Pancreas (tissue), 10 donors: ENCODE measurements around the gene TMEM272. TPM values are rescaled to one million over a fixed set of nuclear protein-coding genes. Genes with fewer than 3 reads are reported as not detected.
A peak's percentile ranks its signal among the peaks of the same experiment; 100 is the strongest.

ENCODE experiments used
- ATAC-seq, 4 donors: fragments of 200-7000 bp; cut with Tn5 transposase; one replicate each; pipeline versions ENCODE4 v1.8.0 to v1.9.1; 2020; ENCODE audit warnings: mild to moderate bottlenecking in 4 of 4, moderate library complexity in 4 of 4
- DNase-seq, 6 donors: peaks; one replicate each; pipeline ENCODE4 v3.0.0-alpha.2; 2020
- FAIRE-seq: peaks from 2 replicates; lab custom pipeline; 2012; peaks lifted over from hg19 to GRCh38; lab: Jason Lieb, UNC
- H3K27ac ChIP-seq, 4 donors: fragments of 200-600 bp; sonication (generic); 1 replicate in 3 of 4; 2 replicates in 1 of 4; pipeline versions ENCODE4 v1.5.0 to v1.8.0; 2020
- H3K27me3 ChIP-seq, 4 donors: fragments of 200-600 bp; one replicate each; pipeline ENCODE4 v1.8.0; 2021
- H3K36me3 ChIP-seq, 3 donors: fragments of 200-600 bp; sonication (generic) in 1 of 3; one replicate each; pipeline versions ENCODE4 v1.5.0 to v1.8.0; 2020 to 2021
- H3K4me1 ChIP-seq, 3 donors: fragments of 200-600 bp; one replicate each; pipeline ENCODE4 v1.8.0; 2021
- H3K4me3 ChIP-seq, 4 donors: fragments of 200-600 bp; sonication (generic) in 2 of 4; one replicate each; pipeline versions ENCODE4 v1.5.0 to v1.8.0; 2020 to 2021
- H3K9me3 ChIP-seq, 4 donors: fragments of 200-600 bp; one replicate each; pipeline ENCODE4 v1.8.0; 2021
- CTCF ChIP-seq, 4 donors: fragments of 200-600 bp; sonication (generic) in 3 of 4; IDR thresholded peaks; one replicate each; pipeline versions ENCODE4 v1.5.0 to v1.8.0; 2021; ENCODE audit warnings: antibody characterized with exemption in 4 of 4
- WGBS, 2 donors: extraction: QIAGEN DNeasy Blood & Tissue Kit; methylation state at CpG; one replicate each; pipeline ENCODE4 v1.1.7; 2013; 5-methylcytosine and 5-hydroxymethylcytosine counted together
- intact Hi-C, 3 donors: fragments of 100-400 bp; cut with DNase I; formaldehyde crosslinking; loops; one replicate each; pipeline versions ENCODE4 v1.11.1 to v1.14.2; 2022
- polyA plus RNA-seq, 2 donors: library from polyadenylated mRNA; stranded (reverse); fragments of 200-250 nt; gene quantifications; one replicate each; pipeline ENCODE4 v1.2.3, GENCODE V29; 2013
- total RNA-seq, 6 donors: library from RNA; stranded (reverse); fragmentation: NEBNext Ultra II Directional in 4 of 6; extraction: Animal tissue kit (Norgen Biotek cat#: 25700) in 4 of 6; gene quantifications; one replicate each; pipeline versions ENCODE4 v1.2.1 to v1.2.4, GENCODE V29; 2021 to 2023
- donor health status: healthy with polysubstance abuse.
- donor health status: DM: no; HTN: no; CAD: no; lungs with moderate emphysema.
- donor health status: DM: no; HTN: no; CAD: no.
- donor health status: control.
- donor health status: control.
- donor health status: Bipolar disorder and iron deficiency.
- donor health status: DM: yes; HTN: yes; CAD: no.
- donor health status: DM: no; HTN: no; CAD: no.
- donor health status: DM: no; HTN: no; CAD: no.
- donor health status: DM: yes; HTN: yes; CAD: no.

The TMEM272 gene
- total and polyA plus RNA-seq, 8 donors = 0.04 to 0.16 (median 0.09) TPM; not detected in 3

GRCh38 chr13:51833980-51834379 is 11.0 kb downstream of the TMEM272 start:
- intact Hi-C loops = no loop called here
- no peaks in the 10 kb centered on the region for H3K4me1 ChIP-seq
- H3K4me3 ChIP-seq = no peak overlapping the region
- no peaks in the 10 kb centered on the region for H3K9me3 ChIP-seq
- TF ChIP-seq CTCF (IDR thresholded peaks at IDR 0.05) = no peak
- no peaks in the 10 kb centered on the region for H3K36me3 ChIP-seq
- FAIRE-seq (no peak), ATAC-seq (no peak), DNase-seq (no peak)
- 76 to 84% methylated on average over 10 of the region's 10 CpGs for WGBS, 2 donors
- no peak overlapping the region for H3K27ac ChIP-seq
- no peaks in the 10 kb centered on the region for H3K27me3 ChIP-seq

GRCh38 chr13:51832471-51833152 is 12.4 kb downstream of the TMEM272 start:
- no peak for FAIRE-seq
- intact Hi-C loops = no loop called here
- H3K9me3 ChIP-seq = no peaks in the 10 kb centered on the region
- DNase-seq = peak in 1 of 6 donors; percentile 31
- H3K4me3 ChIP-seq = no peak overlapping the region
- no peaks in the 10 kb centered on the region for H3K4me1 ChIP-seq
- WGBS, 2 donors = 69 to 70% methylated on average over 6 of the region's 6 CpGs
- H3K27me3 ChIP-seq = no peaks in the 10 kb centered on the region
- TF ChIP-seq CTCF (IDR thresholded peaks at IDR 0.05) = no peak
- no peaks in the 10 kb centered on the region for H3K36me3 ChIP-seq
- ATAC-seq = peak; percentile 73 to 94 (median 87)
- H3K27ac ChIP-seq = no peak overlapping the region

GRCh38 chr13:51831519-51831918 is 13.5 kb downstream of the TMEM272 start:
- intact Hi-C loops = no loop called here
- no peaks in the 10 kb centered on the region for H3K27me3 ChIP-seq
- whole genome bisulfite sequencing, 2 donors = 85% methylated on average over 5 of the region's 5 CpGs
- FAIRE-seq (no peak), DNase-seq (no peak), ATAC-seq (no peak)
- no peak for TF ChIP-seq CTCF (IDR thresholded peaks at IDR 0.05)
- H3K27ac ChIP-seq = no peak overlapping the region
- no peaks in the 10 kb centered on the region for H3K36me3 ChIP-seq
- H3K4me3 ChIP-seq = no peak overlapping the region
- H3K4me1 ChIP-seq = no peaks in the 10 kb centered on the region
- no peaks in the 10 kb centered on the region for H3K9me3 ChIP-seq

GRCh38 chr13:51829568-51829899 is 15.4 kb downstream of the TMEM272 start:
- Histone ChIP-seq H3K27me3 (no peaks in the 10 kb centered on the region), H3K36me3 (no peaks in the 10 kb centered on the region), H3K4me1 (no peaks in the 10 kb centered on the region), H3K9me3 (no peaks in the 10 kb centered on the region), H3K27ac (no peak overlapping the region), H3K4me3 (no peak overlapping the region)
- no peak for TF ChIP-seq CTCF (IDR thresholded peaks at IDR 0.05)
- intact Hi-C loops = no loop called here
- ATAC-seq (no peak), DNase-seq (no peak), FAIRE-seq (no peak)
- WGBS, 2 donors = 79 to 85% methylated on average over 2 of the region's 2 CpGs

- H3K27me3 ChIP-seq = no peaks in the 10 kb centered on the region
- 88 to 91% methylated on average over 8 of the region's 8 CpGs for WGBS, 2 donors
- no peaks in the 10 kb centered on the region for H3K4me1 ChIP-seq
- no peak overlapping the region for H3K27ac ChIP-seq
- DNase-seq (no peak), ATAC-seq (no peak), FAIRE-seq (no peak)
- H3K36me3 ChIP-seq = no peaks in the 10 kb centered on the region
- H3K9me3 ChIP-seq = no peaks in the 10 kb centered on the region
- TF ChIP-seq CTCF (IDR thresholded peaks at IDR 0.05) = no peak
- no peak overlapping the region for H3K4me3 ChIP-seq
- intact Hi-C loops = no loop called here
These were observed 16.0 kb downstream of the TMEM272 start for GRCh38 chr13:51828730-51829567.
